Raji (cell line): ENCODE data around the gene GCSAM.

ENCODE experiments used
- POLR2A ChIP-seq: IDR thresholded peaks from 2 replicates; pipeline ENCODE4 v1.6.1; 2011; ENCODE audit warnings: low read depth, low read length, control low read depth; ENCODE audit not compliant: insufficient read depth

GCSAM gene

GRCh38 chr3:112093180-112093522 lies 39.9 kb downstream of the GCSAM start:
- no peak for TF ChIP-seq POLR2A

- no peak for TF ChIP-seq POLR2A
These were observed 40.4 kb downstream of the GCSAM start for GRCh38 chr3:112092496-112093179.

GRCh38 chr3:112090887-112091586 lies 42.0 kb downstream of the GCSAM start:
- TF ChIP-seq POLR2A = no peak

GRCh38 chr3:112089956-112090886 lies 42.8 kb downstream of the GCSAM start:
- TF ChIP-seq POLR2A = no peak

GRCh38 chr3:112088944-112089343 lies 44.1 kb downstream of the GCSAM start:
- TF ChIP-seq POLR2A = no peak

- no peak for TF ChIP-seq POLR2A
These were observed 45.3 kb downstream of the GCSAM start for GRCh38 chr3:112087746-112088145.

- no peak for TF ChIP-seq POLR2A
These were observed 46.0 kb downstream of the GCSAM start for GRCh38 chr3:112086875-112087524.

- TF ChIP-seq POLR2A = peak; percentile 34
These were observed 46.8 kb downstream of the GCSAM start, which contains the start of gene C3orf52 for GRCh38 chr3:112086076-112086854. C3orf52 (plus strand) TSS chr3:112086389; CDS start chr3:112086408, 19 bp downstream.

- no peak for TF ChIP-seq POLR2A
These were observed 47.3 kb downstream of the GCSAM start for GRCh38 chr3:112085735-112086075.

- no peak for TF ChIP-seq POLR2A
These were observed 47.9 kb downstream of the GCSAM start for GRCh38 chr3:112084980-112085705.

- TF ChIP-seq POLR2A = no peak
These were observed 49.8 kb downstream of the GCSAM start for GRCh38 chr3:112083239-112083638.

- TF ChIP-seq POLR2A = no peak
These were observed 54.6 kb downstream of the GCSAM start for GRCh38 chr3:112078125-112079083.
